A549 (cell line): ENCODE measurements around the gene MMP26. TPM values are rescaled to one million over a fixed set of nuclear protein-coding genes. Genes with fewer than 3 reads are reported as not detected.
"Not testable (repeated sequence)": the region's sequence is repeated elsewhere in the genome, so short reads cannot be mapped to it uniquely, and the experiment has no call there.

Experiments
- ATAC-seq, 2 experiments: fragments of 200-7000 bp in 1 of 2; fragments of >200 bp in 1 of 2; cut with Nextera tagmentation in 1 of 2; cut with Tn5 transposase in 1 of 2; 3 replicates each; pipeline versions ENCODE4 v1.8.0 to v1.9.1; 2018 to 2020; ENCODE audit warnings: mild to moderate bottlenecking in 1 of 2, moderate library complexity in 1 of 2
- CTCF ChIA-PET: fragments of 300-600 bp; sonication (Branson Sonifier 250); formaldehyde crosslinking; extraction: SDS; loops from one replicate; lab custom pipeline; 2021; ENCODE audit warnings: antibody characterized with exemption, inconsistent platforms; lab: Yijun Ruan, JAX
- POLR2A ChIA-PET: fragments of 350-600 bp; formaldehyde crosslinking; extraction: SDS; loops from one replicate; lab custom pipeline; 2021; ENCODE audit warnings: antibody characterized with exemption, inconsistent platforms; lab: Yijun Ruan, JAX
- DNase-seq, 2 experiments: peaks; one replicate each; pipeline versions ENCODE4 v3.0.0 to v3.0.0-alpha.2; 2011 to 2016; ENCODE audit warnings: low read depth in 1 of 2, low spot score in 1 of 2
- FAIRE-seq: peaks from 2 replicates; lab custom pipeline; 2011; peaks lifted over from hg19 to GRCh38; lab: Jason Lieb, UNC
- H3K27ac ChIP-seq, 2 experiments: fragments of >200 bp; sonication (Bioruptor Twin); formaldehyde crosslinking; 3 replicates each; pipeline ENCODE4 v1.5.1; 2016 to 2017
- H3K4me1 ChIP-seq: fragments of >200 bp; sonication (Bioruptor Twin); formaldehyde crosslinking; 3 replicates; pipeline ENCODE4 v1.6.1; 2016
- H3K4me2 ChIP-seq: fragments of >200 bp; sonication (Bioruptor Twin); formaldehyde crosslinking; 3 replicates; pipeline ENCODE4 v1.6.1; 2016
- H3K4me3 ChIP-seq: fragments of >200 bp; sonication (Bioruptor Twin); formaldehyde crosslinking; 3 replicates; pipeline ENCODE4 v1.5.1; 2016
- H3K9me3 ChIP-seq: fragments of >200 bp; sonication (Bioruptor Twin); formaldehyde crosslinking; 3 replicates; pipeline ENCODE4 v1.6.1; 2016
- ATOH8 ChIP-seq: fragments of 250-450 bp; sonication (Bioruptor Pico); IDR thresholded peaks from 2 replicates; pipeline ENCODE4 v1.5.0; 2020; ENCODE audit warnings: low read depth, mild to moderate bottlenecking, moderate library complexity
- CEBPB ChIP-seq, 2 experiments: fragments of >200 bp in 1 of 2; sonication (Bioruptor Twin) in 1 of 2; formaldehyde crosslinking in 1 of 2; IDR thresholded peaks; 2 replicates each; pipeline ENCODE4 v1.6.1; 2012 to 2016
- CHD2 ChIP-seq: fragments of 150-350 bp; IDR thresholded peaks from 2 replicates; pipeline ENCODE4 v1.6.1; 2014; ENCODE audit warnings: low read length; ENCODE audit not compliant: partially characterized antibody
- E2F6 ChIP-seq: IDR thresholded peaks from 2 replicates; pipeline ENCODE4 v1.6.1; 2012; ENCODE audit warnings: low read depth, borderline replicate concordance
- EHF ChIP-seq: fragments of 250-450 bp; sonication (Bioruptor Pico); IDR thresholded peaks from 2 replicates; pipeline ENCODE4 v1.5.0; 2020; ENCODE audit warnings: mild to moderate bottlenecking
- FOSB ChIP-seq: fragments of 250-450 bp; sonication (Bioruptor Pico); IDR thresholded peaks from 2 replicates; pipeline ENCODE4 v1.5.0; 2020; ENCODE audit warnings: mild to moderate bottlenecking, moderate library complexity
- HOXA7 ChIP-seq: fragments of 250-450 bp; sonication (Bioruptor Pico); IDR thresholded peaks from 2 replicates; pipeline ENCODE4 v1.5.0; 2020; ENCODE audit warnings: mild to moderate bottlenecking, moderate library complexity
- HOXB13 ChIP-seq: fragments of 250-450 bp; sonication (Bioruptor Pico); IDR thresholded peaks from 2 replicates; pipeline ENCODE4 v1.5.0; 2020; ENCODE audit warnings: low read depth, mild to moderate bottlenecking, moderate library complexity
- KDM1A ChIP-seq: fragments of 200-600 bp; sonication (generic); IDR thresholded peaks from 2 replicates; pipeline ENCODE4 v1.6.1; 2016; ENCODE audit warnings: low read depth, mild to moderate bottlenecking
- MAFK ChIP-seq: fragments of 450-650 bp; IDR thresholded peaks from 2 replicates; pipeline ENCODE4 v1.6.1; 2014; ENCODE audit not compliant: partially characterized antibody
- MAX ChIP-seq: IDR thresholded peaks from 2 replicates; pipeline ENCODE4 v1.6.1; 2012
- PHF8 ChIP-seq: fragments of 200-600 bp; sonication (generic); IDR thresholded peaks from 2 replicates; pipeline ENCODE4 v1.6.1; 2016; ENCODE audit warnings: low read depth, mild to moderate bottlenecking, antibody characterized with exemption, moderate library complexity, borderline replicate concordance
- POLR2AphosphoS2 ChIP-seq: conservative IDR thresholded peaks from 2 replicates; pipeline ENCODE4 v1.6.1; 2012; ENCODE audit warnings: low read length, improper control_type of control experiment, inconsistent platforms
- RFX5 ChIP-seq: fragments of 450-650 bp; IDR thresholded peaks from 2 replicates; pipeline ENCODE4 v1.7.1; 2014; ENCODE audit warnings: antibody characterized with exemption, mild to moderate bottlenecking, moderate library complexity
- RNF2 ChIP-seq: fragments of 200-600 bp; sonication (generic); IDR thresholded peaks from 2 replicates; pipeline ENCODE4 v1.6.1; 2016; ENCODE audit warnings: low read depth, mild to moderate bottlenecking, antibody characterized with exemption, moderate library complexity, borderline replicate concordance
- USF2 ChIP-seq: fragments of 450-650 bp; IDR thresholded peaks from 2 replicates; pipeline ENCODE4 v1.6.1; 2014; ENCODE audit warnings: antibody characterized with exemption
- ZFP36 ChIP-seq: fragments of 450-650 bp; IDR thresholded peaks from 2 replicates; pipeline ENCODE4 v1.6.1; 2014; ENCODE audit warnings: borderline replicate concordance; ENCODE audit not compliant: partially characterized antibody
- ZNF302 ChIP-seq: fragments of 250-450 bp; sonication (Bioruptor Pico); IDR thresholded peaks from 2 replicates; pipeline ENCODE4 v1.9.0; 2021; ENCODE audit warnings: inconsistent platforms, mild to moderate bottlenecking, moderate library complexity
- WGBS: methylation state at CpG from one replicate; pipeline ENCODE4 v1.1.6; 2017; ENCODE audit errors: missing lambda C conversion rate; 5-methylcytosine and 5-hydroxymethylcytosine counted together
- polyA plus RNA-seq, 4 experiments: library from polyadenylated mRNA; depleted of rRNA in 3 of 4; stranded (reverse); fragments of >200 nt; fragmentation: RNase III in 1 of 4; extraction: RNeasy Plus Mini Kit Qiagen cat#74134 plus additional on column Dnase treatment in 1 of 4; gene quantifications; 2 replicates in 3 of 4; 3 replicates in 1 of 4; pipeline ENCODE4 v1.2.3, GENCODE V29; 2011 to 2017

MMP26 gene
- polyA plus RNA-seq, 2 of the 4 experiments (the other 2 are of a cell fraction) = not detected

- 0% methylated on average over 1 of the region's 1 CpG for WGBS
- DNase-seq (no peak), ATAC-seq (no peak), FAIRE-seq (no peak)
- no peak overlapping the region for H3K27ac ChIP-seq
- no peak overlapping the region for H3K4me3 ChIP-seq
- no peak overlapping the region for H3K4me2 ChIP-seq
- ChIA-PET POLR2A (no interaction called here), CTCF (no interaction called here)
- H3K4me1 ChIP-seq = no peaks in the 10 kb centered on the region
- H3K9me3 ChIP-seq = no peaks in the 10 kb centered on the region
- no peak for TF ChIP-seq FOSB (CRISPR knock-in tag)
- TF ChIP-seq HOXB13 = no peak
- TF ChIP-seq EHF (CRISPR knock-in tag) = no peak
- TF ChIP-seq CEBPB (IDR thresholded peaks at IDR 0.05) = no peak
- no peak for TF ChIP-seq E2F6
- no peak for TF ChIP-seq ZNF302
- no peak for TF ChIP-seq MAX
- no peak for TF ChIP-seq POLR2AphosphoS2
- no peak for TF ChIP-seq HOXA7 (CRISPR knock-in tag)
- TF ChIP-seq KDM1A = no peak
- TF ChIP-seq RFX5 = no peak
- no peak for TF ChIP-seq ATOH8 (CRISPR knock-in tag)
- no peak for TF ChIP-seq CHD2
- no peak for TF ChIP-seq MAFK
- TF ChIP-seq RNF2 = no peak
- no peak for TF ChIP-seq PHF8
- TF ChIP-seq ZFP36 = no peak
- TF ChIP-seq USF2 = no peak
Measured at GRCh38 chr11:4713241-4713640, 8.7 kb downstream of the MMP26 start.

- ATAC-seq (no peak), FAIRE-seq (no peak)
- Histone ChIP-seq H3K9me3 (no peaks in the 10 kb centered on the region), H3K4me3 (no peak overlapping the region), H3K4me2 (no peak overlapping the region), H3K27ac (no peak overlapping the region)
- CTCF ChIA-PET = no interaction called here
- TF ChIP-seq USF2 = peak; percentile 13; the same call in 1 of the 2 replicates
- TF ChIP-seq E2F6 = no peak
- TF ChIP-seq, all 56 proteins: peak for 1
- POLR2A ChIA-PET = no interaction called here
- 11% methylated on average over 5 of the region's 5 CpGs for WGBS
- no peak for DNase-seq
- no peaks in the 10 kb centered on the region for H3K4me1 ChIP-seq
Measured at GRCh38 chr11:4714300-4714699, 9.7 kb downstream of the MMP26 start.

GRCh38 chr11:4722616-4723534 is 18.3 kb downstream of the MMP26 start:
- not testable (repeated sequence) for FAIRE-seq

More at GRCh38 chr11:4722616-4723534, 18.3 kb downstream of the MMP26 start:
- ATAC-seq, H3K4me3 ChIP-seq, POLR2A ChIA-PET, H3K27ac ChIP-seq, CTCF ChIA-PET, H3K4me2 ChIP-seq, H3K9me3 ChIP-seq, H3K4me1 ChIP-seq: not testable (repeated sequence)
- 34% methylated on average over 21 of the region's 33 CpGs for WGBS
- DNase-seq = peak in 1 of 2 experiments; percentile 7
